Retinal pigment epithelial cell (primary cell): Measurements from ENCODE around the gene PJA2.

ENCODE experiments used
- DNase-seq: peaks from one replicate; pipeline ENCODE4 v3.0.0-alpha.2; 2010; ENCODE audit warnings: low read depth
- H3K4me3 ChIP-seq: 2 replicates; pipeline ENCODE4 v1.5.1; 2011; ENCODE audit warnings: mild to moderate bottlenecking, low read length, control low read depth, moderate library complexity
- CTCF ChIP-seq: conservative IDR thresholded peaks from 2 replicates; pipeline ENCODE4 v1.5.1; 2011; ENCODE audit warnings: low read depth, low read length, control low read depth, inconsistent platforms

The PJA2 gene

DNA sequence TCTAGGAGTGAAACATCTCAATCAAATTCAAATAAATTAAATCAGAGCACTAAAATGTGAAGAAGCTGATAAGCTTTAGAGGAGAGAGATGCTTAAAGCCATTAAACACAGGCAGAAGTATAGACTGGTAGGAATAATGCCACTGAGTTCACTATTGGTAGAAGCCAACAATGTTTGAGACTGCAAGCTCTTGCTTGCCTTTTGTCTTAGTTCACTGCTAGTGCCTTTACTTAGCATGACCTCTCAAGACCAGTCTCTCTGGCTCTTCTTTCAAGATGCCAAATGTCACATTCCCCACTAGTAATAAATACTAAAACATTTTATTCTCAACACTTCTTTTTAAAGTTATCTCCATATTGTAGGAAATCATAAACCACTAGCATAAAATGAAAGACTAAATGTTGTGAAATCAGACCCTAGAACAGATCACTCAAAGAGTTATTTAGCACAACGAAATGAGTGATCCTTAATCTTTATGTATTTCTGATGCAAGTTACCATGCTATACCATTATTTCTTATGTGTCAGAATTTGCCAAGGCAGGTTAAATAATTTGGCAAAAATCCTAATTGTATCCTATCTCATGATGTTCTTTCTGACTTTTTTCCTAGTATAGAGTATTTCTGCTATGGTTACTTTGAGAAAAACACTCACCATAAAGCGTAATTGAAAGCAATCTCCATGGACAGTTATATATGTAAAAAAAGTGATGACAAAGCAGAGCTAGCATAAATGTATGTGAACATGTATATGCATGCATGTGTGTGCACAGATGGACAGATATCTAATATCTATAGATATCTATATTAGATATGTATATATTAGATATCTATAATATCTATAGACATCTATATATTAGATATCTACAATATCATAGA lies 57.5 kb downstream of the PJA2 start:
- no peak for TF ChIP-seq CTCF
- H3K4me3 ChIP-seq: no peak overlapping the region
- DNase-seq: no peak

DNA sequence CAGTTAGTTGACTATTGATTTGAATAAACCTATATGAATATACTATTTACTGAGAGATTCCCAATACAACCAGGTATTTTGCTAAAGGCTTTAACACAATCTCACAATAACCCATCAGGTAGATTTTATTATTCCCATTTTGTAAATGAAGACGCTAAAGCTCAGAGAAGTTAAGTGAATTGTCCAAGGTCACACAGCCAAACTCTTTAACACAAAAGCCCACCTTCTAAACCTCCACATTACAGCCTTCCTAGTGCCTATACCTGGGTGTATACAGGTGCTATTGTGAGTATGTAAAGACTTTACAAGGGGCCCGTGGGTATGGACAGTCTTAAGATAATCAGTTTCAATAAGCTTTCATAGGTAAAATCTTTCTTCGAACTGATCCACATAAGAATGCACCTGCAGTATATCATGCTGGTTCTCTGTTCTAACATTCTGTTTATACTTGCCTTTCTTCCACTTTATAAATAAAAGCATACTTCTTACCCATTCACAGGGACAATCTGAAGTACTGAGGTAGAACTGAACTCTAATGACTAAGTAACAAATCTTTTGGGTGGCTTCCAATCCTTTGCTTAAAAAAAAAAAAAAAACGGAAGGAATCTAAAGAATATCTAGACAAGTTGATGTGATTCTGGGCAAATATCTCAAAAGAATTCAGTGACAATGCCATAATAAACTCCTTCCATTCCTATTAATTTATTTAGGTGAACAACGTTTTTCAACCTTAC lies 59.1 kb downstream of the PJA2 start:
- peak; percentile 11 for DNase-seq
- TF ChIP-seq CTCF: no peak
- no peak overlapping the region for H3K4me3 ChIP-seq

- no peak for TF ChIP-seq CTCF
- DNase-seq: no peak
- no peak overlapping the region for H3K4me3 ChIP-seq
Observed at GRCh38 chr5:109349388-109349787, 60.4 kb downstream of the PJA2 start.

DNA sequence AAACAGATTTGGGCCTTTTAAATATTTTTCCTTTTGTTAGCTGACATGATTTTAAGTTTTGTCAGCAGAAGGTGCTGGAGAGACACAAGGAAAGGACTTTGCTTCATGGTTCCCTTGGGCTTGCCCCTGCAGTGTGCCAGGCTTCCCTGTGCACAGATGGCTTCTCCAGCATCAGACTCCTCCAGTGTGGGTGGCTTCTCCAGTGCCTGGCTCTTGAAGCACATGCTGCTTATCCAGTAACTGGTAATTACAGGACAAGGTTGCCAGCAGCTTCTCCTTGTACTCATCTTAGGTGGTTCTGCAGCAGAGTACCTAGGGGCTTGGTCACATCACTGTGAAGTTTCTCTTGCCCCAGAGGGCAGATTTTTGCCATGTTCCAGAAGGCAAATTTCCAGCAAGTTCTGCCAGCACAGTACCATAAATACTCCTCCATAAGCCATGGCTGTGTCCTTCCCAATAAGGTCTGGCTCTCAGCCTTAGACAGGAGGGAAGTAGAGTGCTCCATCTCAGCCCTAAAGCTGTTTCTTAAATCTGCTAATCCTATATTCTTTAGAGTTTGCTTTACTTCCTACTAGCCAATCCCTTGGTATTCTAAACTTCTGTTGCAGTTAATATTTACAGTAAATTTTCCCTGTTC lies 62.4 kb downstream of the PJA2 start:
- no peak overlapping the region for H3K4me3 ChIP-seq
- no peak for TF ChIP-seq CTCF
- DNase-seq: no peak

- H3K4me3 ChIP-seq: no peak overlapping the region
- DNase-seq: no peak
- TF ChIP-seq CTCF: no peak
Observed at GRCh38 chr5:109345699-109346098, 64.1 kb downstream of the PJA2 start.

DNA sequence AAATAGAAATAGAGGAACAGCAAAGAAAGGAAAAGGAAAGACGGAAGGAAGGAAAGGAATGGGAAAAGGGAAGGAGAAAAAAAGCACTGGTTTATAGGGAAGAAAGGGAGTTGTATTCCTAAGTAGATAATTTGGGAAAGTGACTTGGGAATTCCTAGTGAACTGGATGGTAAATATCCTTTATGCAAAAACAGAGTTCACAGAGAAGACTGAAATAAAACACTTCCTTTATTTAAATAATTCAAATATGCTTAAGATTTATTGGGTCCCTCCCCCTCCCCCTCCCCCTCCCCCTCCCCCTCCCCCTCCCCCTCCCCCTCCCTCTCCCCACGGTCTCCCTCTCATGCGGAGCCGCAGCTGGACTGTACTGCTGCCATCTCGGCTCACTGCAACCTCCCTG lies 69.4 kb downstream of the PJA2 start:
- TF ChIP-seq CTCF: no peak
- H3K4me3 ChIP-seq: no peak overlapping the region
- no peak for DNase-seq
